ENCODE results near the gene HSPB1.

GRCh38 chr7:76318488-76319353 is 16.2 kb downstream of the HSPB1 start:
- no peak for TF ChIP-seq EZH2 (IDR thresholded peaks at IDR 0.05; ENCODE audit: low read depth)
- peak; percentile 32; the same call in 1 of the 2 replicates for TF ChIP-seq CTCF (conservative IDR thresholded peaks at IDR 0.05)

Measured in PC-9 (cell line).